ENCODE data around the gene GRIK5. TPM values are rescaled to one million over a fixed set of nuclear protein-coding genes. Genes with fewer than 3 reads are reported as not detected.

GRIK5 gene
- polyA plus RNA-seq, 1 donor (not counting 4 experiments of a cell fraction or from before 2014, with no cell fraction given) = 0.17 TPM

- TF ChIP-seq EZH2 (IDR thresholded peaks at IDR 0.05; ENCODE audit: low read length) (no peak), CTCF (optimal IDR thresholded peaks at IDR 0.05 in 1 of 3, IDR thresholded peaks at IDR 0.05 in 1 of 3, conservative IDR thresholded peaks at IDR 0.05 in 1 of 3; ENCODE audit: extremely low read depth in 1 of 3, insufficient read depth in 2 of 3, low read length in 3 of 3) (no peak)
- Histone ChIP-seq H3K27ac (ENCODE audit: control insufficient read depth, insufficient read depth, low read length) (peak overlapping the region; percentile 100), H3K9ac (ENCODE audit: control insufficient read depth, extremely low read depth, insufficient read depth, low read length) (peak overlapping the region; percentile 100), H3K9me3 (ENCODE audit: control insufficient read depth, low read depth, low read length) (no peaks in the 10 kb centered on the region), H3K4me1 (ENCODE audit: control insufficient read depth, extremely low read depth, insufficient read depth, low read length) (peaks cover 37% of the 10 kb centered on the region), H3K36me3 (ENCODE audit: control insufficient read depth in 2 of 2, extremely low read depth in 1 of 2, insufficient read depth in 2 of 2, low read length in 2 of 2) (peaks cover 20 to 22% of the 10 kb centered on the region in 2 experiments), H3K79me2 (ENCODE audit: control insufficient read depth, insufficient read depth, low read length) (peaks cover 55% of the 10 kb centered on the region), H2AFZ (ENCODE audit: control insufficient read depth, low read length) (no peak overlapping the region), H3K4me3 (ENCODE audit: control insufficient read depth in 2 of 3, extremely low read depth in 1 of 3, insufficient read depth in 2 of 3, low read depth in 1 of 3, low read length in 3 of 3) (peak overlapping the region; percentile 82 to 92 (median 89)), H3K9me1 (ENCODE audit: control insufficient read depth, extremely low read depth, insufficient read depth, low read length) (peaks cover 10% of the 10 kb centered on the region), H4K20me1 (ENCODE audit: control insufficient read depth, extremely low read depth, insufficient read depth, low read length) (peaks cover 27% of the 10 kb centered on the region), H3K4me2 (ENCODE audit: control insufficient read depth, extremely low read depth, insufficient read depth, low read depth, low read length) (peak overlapping the region; percentile 84), H3K27me3 (ENCODE audit: control insufficient read depth, extremely low read depth, insufficient read depth, low read length) (no peaks in the 10 kb centered on the region)
- dilution Hi-C loops (cut with MboI; ENCODE audit: extremely low pct_ligation_motif_present, low sequenced_read_pairs) = no loop called here
- DNase-seq (ENCODE audit: low read depth, low spot score) = no peak
- no peak for FAIRE-seq
Observed at GRCh38 chr19:42076380-42076944, 6.5 kb upstream of the GRIK5 start.

DNA sequence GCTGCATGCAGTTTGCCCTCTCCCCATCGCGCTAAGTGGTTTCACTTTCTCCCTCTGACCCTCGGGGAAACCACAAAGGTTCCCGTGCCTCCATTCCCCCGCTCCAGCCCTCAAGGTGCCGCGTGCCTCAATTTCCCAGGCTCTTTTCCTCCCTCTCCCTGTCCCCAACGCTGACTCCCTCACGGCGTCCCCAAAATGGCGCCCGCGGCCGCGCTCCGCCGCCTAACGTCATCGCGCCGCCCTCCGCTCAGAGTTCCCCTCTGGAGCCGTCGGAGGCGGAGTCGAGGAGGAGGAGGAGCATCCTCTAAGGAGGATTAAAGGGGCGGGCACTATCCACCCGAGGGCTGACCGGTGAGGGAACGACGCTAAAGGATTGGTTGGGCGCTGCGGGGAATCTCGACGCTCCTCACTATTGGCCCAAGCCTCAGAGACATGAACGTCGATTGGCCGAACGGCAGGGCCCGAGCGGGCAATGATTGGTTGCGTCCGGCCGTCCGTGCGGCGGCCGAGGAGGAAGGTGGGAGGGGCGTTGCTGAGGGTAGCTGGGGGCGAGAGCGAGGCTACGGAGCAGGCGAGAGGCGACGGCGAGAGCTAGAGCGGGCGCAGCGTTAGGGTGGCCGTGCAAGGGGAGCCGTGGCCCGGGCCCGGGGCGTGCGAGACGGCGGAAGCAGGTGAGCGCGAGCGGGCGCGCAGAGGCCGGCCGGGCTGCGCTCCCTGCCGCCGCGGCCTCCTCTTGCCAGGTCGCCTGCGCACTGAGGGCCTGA, 5.8 kb upstream of the GRIK5 start, which contains the start of gene ZNF574:
ZNF574 (plus strand) TSS at position 551 of the 764 bp plus-strand sequence. CDS start 2,441 bp downstream, outside the sequence.
- Histone ChIP-seq H4K20me1 (ENCODE audit: control insufficient read depth, extremely low read depth, insufficient read depth, low read length) (peaks cover 21% of the 10 kb centered on the region), H3K4me2 (ENCODE audit: control insufficient read depth, extremely low read depth, insufficient read depth, low read depth, low read length) (peak within 1 kb of the TSS; percentile 86), H3K9me1 (ENCODE audit: control insufficient read depth, extremely low read depth, insufficient read depth, low read length) (peaks cover 10% of the 10 kb centered on the region), H2AFZ (ENCODE audit: control insufficient read depth, low read length) (peak within 1 kb of the TSS; percentile 96), H3K79me2 (ENCODE audit: control insufficient read depth, insufficient read depth, low read length) (peaks cover 49% of the 10 kb centered on the region), H3K27me3 (ENCODE audit: control insufficient read depth, extremely low read depth, insufficient read depth, low read length) (no peaks in the 10 kb centered on the region), H3K9ac (ENCODE audit: control insufficient read depth, extremely low read depth, insufficient read depth, low read length) (peak within 1 kb of the TSS; percentile 100), H3K4me1 (ENCODE audit: control insufficient read depth, extremely low read depth, insufficient read depth, low read length) (peaks cover 37% of the 10 kb centered on the region), H3K36me3 (ENCODE audit: control insufficient read depth in 2 of 2, extremely low read depth in 1 of 2, insufficient read depth in 2 of 2, low read length in 2 of 2) (peaks cover 13 to 16% of the 10 kb centered on the region in 2 experiments), H3K4me3 (ENCODE audit: control insufficient read depth in 2 of 3, extremely low read depth in 1 of 3, insufficient read depth in 2 of 3, low read depth in 1 of 3, low read length in 3 of 3) (peak within 1 kb of the TSS; percentile 89 to 98 (median 91)), H3K27ac (ENCODE audit: control insufficient read depth, insufficient read depth, low read length) (peak within 1 kb of the TSS; percentile 100), H3K9me3 (ENCODE audit: control insufficient read depth, low read depth, low read length) (no peaks in the 10 kb centered on the region)
- peak; percentile 94 for DNase-seq (ENCODE audit: low read depth, low spot score)
- FAIRE-seq = peak; percentile 92
- no peak for TF ChIP-seq CTCF (optimal IDR thresholded peaks at IDR 0.05 in 1 of 3, IDR thresholded peaks at IDR 0.05 in 1 of 3, conservative IDR thresholded peaks at IDR 0.05 in 1 of 3; ENCODE audit: extremely low read depth in 1 of 3, insufficient read depth in 2 of 3, low read length in 3 of 3)
- TF ChIP-seq EZH2 (IDR thresholded peaks at IDR 0.05; ENCODE audit: low read length) = no peak
- dilution Hi-C loops (cut with MboI; ENCODE audit: extremely low pct_ligation_motif_present, low sequenced_read_pairs) = no loop called here
